Aorta (tissue), 5 donors: Measurements from ENCODE around the gene SVOPL. TPM values are rescaled to one million over a fixed set of nuclear protein-coding genes. Genes with fewer than 3 reads are reported as not detected.
"Not testable (repeated sequence)": the region's sequence is repeated elsewhere in the genome, so short reads cannot be mapped to it uniquely, and the experiment has no call there.

Experiments
- ATAC-seq: fragments of 200-7000 bp; cut with Tn5 transposase; one replicate; pipeline ENCODE4 v1.9.1; 2022; ENCODE audit warnings: moderate library complexity; ENCODE audit not compliant: low FRiP score
- DNase-seq, 2 donors: peaks; one replicate each; pipeline ENCODE4 v3.0.0-alpha.2; 2020
- H3K27ac ChIP-seq, 2 donors: one replicate each; pipeline ENCODE4 v1.5.1; 2013; ENCODE audit warnings: low read length in 2 of 2, mild to moderate bottlenecking in 2 of 2, moderate library complexity in 2 of 2, control low read depth in 1 of 2, inconsistent platforms in 1 of 2, low read depth in 1 of 2
- H3K27me3 ChIP-seq, 2 donors: one replicate each; pipeline ENCODE4 v1.6.1; 2013; ENCODE audit warnings: control low read depth in 1 of 2, low read length in 1 of 2, mild to moderate bottlenecking in 1 of 2, moderate library complexity in 1 of 2; ENCODE audit not compliant: insufficient read depth in 2 of 2, control insufficient read depth in 1 of 2
- H3K36me3 ChIP-seq, 2 donors: one replicate each; pipeline ENCODE4 v1.6.1; 2013; ENCODE audit warnings: control low read depth in 1 of 2, low read length in 1 of 2, mild to moderate bottlenecking in 1 of 2; ENCODE audit not compliant: insufficient read depth in 2 of 2, control insufficient read depth in 1 of 2
- H3K4me1 ChIP-seq, 2 donors: one replicate each; pipeline ENCODE4 v1.6.1; 2013; ENCODE audit warnings: low read length in 2 of 2, control low read depth in 1 of 2, mild to moderate bottlenecking in 1 of 2, moderate library complexity in 1 of 2; ENCODE audit not compliant: insufficient read depth in 2 of 2, control insufficient read depth in 1 of 2
- H3K4me3 ChIP-seq, 2 donors: one replicate each; pipeline ENCODE4 v1.5.1; 2013; ENCODE audit warnings: low read length in 2 of 2, control low read depth in 1 of 2, mild to moderate bottlenecking in 1 of 2
- H3K9me3 ChIP-seq: one replicate; pipeline ENCODE4 v1.6.1; 2013; ENCODE audit warnings: mild to moderate bottlenecking, low read length; ENCODE audit not compliant: control insufficient read depth
- WGBS, 2 donors: extraction: QIAGEN DNeasy Blood & Tissue Kit; methylation state at CpG; one replicate each; pipeline ENCODE4 v1.1.7; 2013; 5-methylcytosine and 5-hydroxymethylcytosine counted together
- intact Hi-C, 2 donors: fragments of 100-400 bp; cut with DNase I; formaldehyde crosslinking; loops; one replicate each; pipeline versions ENCODE4 v1.14.2 to v1.15.0; 2022
- polyA plus RNA-seq, 2 donors: library from polyadenylated mRNA; stranded (reverse); fragments of 200-250 nt; gene quantifications; one replicate each; pipeline ENCODE4 v1.2.3, GENCODE V29; 2013
- total RNA-seq, 2 donors: library from RNA; stranded (reverse); fragmentation: NEBNext Ultra II Directional; extraction: Animal tissue kit (Norgen Biotek cat#: 25700); gene quantifications; one replicate each; pipeline ENCODE4 v1.2.1, GENCODE V29; 2021
- donor health status: healthy with polysubstance abuse.
- donor health status: Bipolar disorder and iron deficiency.
- donor health status: DM: no; HTN: no; CAD: no.
- donor health status: DM: no; HTN: no; CAD: no.
- donor health status: DM: yes; HTN: yes; CAD: no.

The SVOPL gene
- total and polyA plus RNA-seq, 4 donors: 1.2 TPM; not detected in 3

DNA sequence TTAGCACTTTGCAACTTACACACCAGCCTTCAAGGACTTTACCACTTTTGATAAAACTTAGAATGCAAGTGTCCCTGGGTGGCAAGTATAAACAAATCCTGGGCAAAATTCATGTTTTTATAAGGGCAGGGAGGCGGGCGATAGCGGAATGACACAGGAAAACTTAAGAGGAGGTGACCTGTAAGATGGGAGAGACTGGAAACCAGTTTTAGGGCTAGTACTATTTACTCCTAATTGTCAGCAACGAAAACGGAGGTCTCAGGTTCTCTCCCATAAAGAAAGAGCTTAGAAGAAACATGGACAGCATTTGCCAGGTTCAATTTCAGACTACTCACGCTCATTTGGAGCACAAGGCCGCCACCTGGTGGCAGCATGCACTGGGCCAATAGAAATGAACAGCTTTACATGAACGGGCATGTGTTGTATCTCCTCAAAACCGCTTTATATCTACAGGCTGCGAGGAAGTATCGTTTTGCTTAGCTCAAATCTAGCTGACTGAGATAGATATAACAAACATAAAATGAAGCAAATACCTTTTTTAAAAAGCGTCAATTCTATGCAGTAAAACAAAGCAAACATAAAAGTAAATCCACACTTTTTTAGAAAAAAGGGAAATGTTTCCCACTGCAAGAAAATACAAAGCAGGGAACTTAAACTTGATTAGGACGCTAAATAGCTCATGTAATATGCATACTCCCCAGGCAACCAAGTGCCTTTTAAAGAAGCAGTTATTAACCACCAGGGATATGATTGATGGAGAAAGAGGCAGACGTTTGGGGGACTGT lies 37.6 kb upstream of the SVOPL start:
- Histone ChIP-seq H3K27ac (no peak overlapping the region), H3K4me1 (no peaks in the 10 kb centered on the region), H3K36me3 (no peaks in the 10 kb centered on the region), H3K4me3 (no peak overlapping the region), H3K9me3 (no peaks in the 10 kb centered on the region), H3K27me3 (no peaks in the 10 kb centered on the region)
- peak; percentile 86 to 88 for DNase-seq
- WGBS, 2 donors: 13 to 14% methylated on average over 14 of the region's 14 CpGs
- intact Hi-C loops: loop anchor here (10.0 kb wide), 1 partner anchor 1134 kb away; no protein-coding TSS in a partner anchor
- ATAC-seq: peak; percentile 48

DNA sequence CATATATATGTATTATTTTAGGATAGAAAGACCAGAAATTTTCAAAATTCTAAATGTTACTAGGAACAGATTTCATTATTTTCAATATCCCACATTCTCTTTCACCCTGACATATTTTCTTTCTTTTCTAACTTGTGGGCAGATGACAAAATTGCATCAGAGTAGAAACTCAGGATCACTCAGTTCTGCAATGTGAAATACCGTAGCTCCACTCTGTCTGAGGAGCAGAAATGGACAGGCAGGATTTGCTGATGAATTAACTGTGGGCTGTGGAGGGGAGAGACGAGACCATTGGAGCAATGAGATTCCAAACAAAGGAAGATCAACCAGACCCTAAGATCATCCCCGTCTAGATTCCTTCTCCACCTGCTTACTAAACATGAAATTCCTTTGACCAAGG lies 37.0 kb upstream of the SVOPL start:
- DNase-seq (no peak), ATAC-seq (no peak)
- Histone ChIP-seq H3K36me3 (no peaks in the 10 kb centered on the region), H3K9me3 (no peaks in the 10 kb centered on the region), H3K4me3 (no peak overlapping the region), H3K27ac (no peak overlapping the region), H3K4me1 (no peaks in the 10 kb centered on the region), H3K27me3 (no peaks in the 10 kb centered on the region)
- intact Hi-C loops: loop anchor here (10.0 kb wide), 1 partner anchor 1133 kb away; no protein-coding TSS in a partner anchor
- 60 to 69% methylated on average over 3 of the region's 3 CpGs for WGBS, 2 donors

DNA sequence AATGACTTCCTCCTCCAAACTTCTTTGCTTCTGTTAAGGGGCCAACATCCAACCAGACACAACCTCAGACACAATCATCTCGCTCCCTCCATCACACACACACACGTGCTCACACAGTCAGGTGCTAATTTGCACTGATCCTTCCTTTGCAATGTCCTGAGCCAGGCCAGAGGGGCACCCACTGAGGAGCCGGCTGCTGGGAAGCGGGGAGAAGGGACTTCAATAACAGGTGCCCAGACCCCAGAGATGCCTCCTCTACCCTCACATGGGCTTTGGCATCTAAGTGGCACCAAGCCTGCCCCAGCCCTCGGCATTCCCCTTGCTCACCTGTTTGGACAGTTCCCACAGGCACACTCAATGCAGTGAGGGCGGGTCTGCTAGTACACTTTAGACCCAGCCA lies 34.2 kb upstream of the SVOPL start:
- Histone ChIP-seq H3K27ac (no peak overlapping the region), H3K4me3 (no peak overlapping the region), H3K4me1 (no peaks in the 10 kb centered on the region), H3K9me3 (no peaks in the 10 kb centered on the region), H3K27me3 (no peaks in the 10 kb centered on the region), H3K36me3 (no peaks in the 10 kb centered on the region)
- intact Hi-C loops: loop anchor here (10.0 kb wide), 1 partner anchor 1131 kb away; no protein-coding TSS in a partner anchor
- DNase-seq: no peak
- WGBS, 2 donors: 71 to 77% methylated on average over 6 of the region's 6 CpGs
- no peak for ATAC-seq

DNA sequence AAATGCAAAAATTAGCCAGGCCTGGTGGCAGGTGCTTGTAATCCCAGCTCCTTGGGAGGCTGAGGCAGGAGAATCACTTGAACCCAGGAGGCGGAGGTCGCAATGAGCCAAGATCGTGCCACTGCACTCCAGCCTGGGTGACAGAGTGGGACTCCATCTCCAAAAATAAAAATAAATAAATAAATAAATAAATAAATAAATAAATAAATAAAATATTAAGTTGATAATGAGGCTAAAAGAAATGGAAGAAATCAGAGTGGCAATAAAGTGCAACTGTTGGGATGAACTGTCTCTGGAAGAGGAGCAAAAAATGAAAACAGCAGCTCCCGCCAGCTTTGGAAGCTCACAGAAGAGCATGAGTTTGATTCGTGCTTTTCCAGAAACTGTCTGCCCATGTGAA lies 30.6 kb upstream of the SVOPL start:
- intact Hi-C loops: loop anchor here (10.0 kb wide), 1 partner anchor 1127 kb away; no protein-coding TSS in a partner anchor
- 94 to 96% methylated on average over 5 of the region's 5 CpGs for WGBS, 2 donors
- H3K4me1 ChIP-seq, H3K27me3 ChIP-seq, H3K9me3 ChIP-seq, H3K36me3 ChIP-seq, ATAC-seq, H3K27ac ChIP-seq, H3K4me3 ChIP-seq, DNase-seq: not testable (repeated sequence)

DNA sequence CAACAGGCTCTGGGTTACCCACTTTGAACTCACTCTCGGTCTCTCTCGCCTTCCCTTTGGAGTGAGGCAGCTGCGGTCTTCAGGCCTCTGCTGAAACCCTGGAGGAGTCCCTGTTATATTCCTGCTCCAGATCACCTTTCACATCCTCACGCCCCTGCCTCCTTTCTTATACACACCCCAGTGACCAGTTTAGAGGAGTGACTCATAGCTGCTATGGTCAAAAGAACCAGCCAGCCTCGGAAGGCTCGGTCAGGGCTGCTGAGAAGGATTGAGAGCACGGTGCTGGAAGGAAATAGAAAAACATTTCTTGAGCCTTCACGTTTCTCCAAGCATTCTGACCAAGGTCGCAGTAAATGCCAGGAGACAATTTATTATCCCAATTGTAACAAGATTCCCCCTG lies 28.3 kb upstream of the SVOPL start:
- intact Hi-C loops: no loop called here
- 62 to 73% methylated on average over 9 of the region's 9 CpGs for WGBS, 2 donors
- DNase-seq (no peak), ATAC-seq (no peak)
- Histone ChIP-seq H3K4me3 (no peak overlapping the region), H3K4me1 (no peaks in the 10 kb centered on the region), H3K27me3 (no peaks in the 10 kb centered on the region), H3K36me3 (no peaks in the 10 kb centered on the region), H3K9me3 (no peaks in the 10 kb centered on the region), H3K27ac (no peak overlapping the region)

DNA sequence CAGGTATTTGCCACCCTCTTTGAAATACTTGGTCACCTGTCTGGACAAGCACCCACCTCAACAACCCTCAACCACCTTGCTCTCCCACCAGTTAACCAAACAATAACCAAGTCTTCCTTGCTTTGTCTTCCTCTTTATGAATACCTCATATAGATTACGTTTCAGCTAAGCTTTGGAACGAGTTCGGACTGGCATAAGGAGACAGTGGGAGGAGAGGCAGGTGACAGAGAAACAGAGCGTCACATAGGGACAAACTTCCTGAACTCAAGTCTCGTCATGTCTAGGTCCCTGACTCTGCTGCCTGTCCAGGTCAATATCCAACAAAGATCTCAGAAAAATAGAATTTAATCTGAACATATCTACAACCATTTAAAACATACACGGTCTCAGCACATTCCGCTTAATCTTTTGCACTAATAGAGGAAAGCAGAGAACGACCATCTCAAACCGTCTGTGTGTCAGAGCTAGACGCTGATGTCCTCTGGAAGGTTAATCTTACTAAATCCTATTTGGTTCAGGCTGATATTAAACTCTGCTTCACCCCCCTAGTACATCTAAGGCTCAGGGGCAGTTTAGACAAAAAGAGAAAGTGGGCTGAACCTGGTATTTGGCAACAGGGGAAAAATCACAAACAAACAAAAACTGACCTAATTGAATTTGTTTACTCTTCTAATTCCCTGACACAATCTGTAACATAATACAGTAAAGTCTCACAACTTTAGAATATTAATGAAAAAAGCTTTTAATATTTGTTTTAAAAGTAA lies 26.4 kb upstream of the SVOPL start:
- intact Hi-C loops: no loop called here

DNA sequence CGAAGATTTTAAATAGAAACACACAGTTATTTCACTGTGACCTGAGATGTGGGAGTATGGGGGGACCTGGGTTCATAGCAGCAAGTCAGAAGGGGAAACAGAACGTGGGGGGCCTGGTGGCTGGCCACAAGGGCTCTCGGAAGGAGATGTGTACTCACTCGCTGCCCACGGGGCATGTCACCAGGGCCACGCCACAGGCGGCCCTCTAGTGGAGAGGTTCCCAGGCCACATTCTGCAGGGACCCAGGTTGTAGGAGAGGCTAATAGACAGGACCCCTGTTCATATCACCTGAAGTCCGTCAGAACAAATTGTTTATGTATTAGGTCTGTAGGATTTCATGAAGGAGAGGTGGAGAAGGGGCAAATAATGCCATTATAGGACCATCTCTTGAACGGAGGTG lies 25.1 kb upstream of the SVOPL start:
- intact Hi-C loops: no loop called here
- DNase-seq: no peak
- no peak for ATAC-seq
- H3K27ac ChIP-seq: no peak overlapping the region
- no peaks in the 10 kb centered on the region for H3K36me3 ChIP-seq
- no peak overlapping the region for H3K4me3 ChIP-seq
- no peaks in the 10 kb centered on the region for H3K9me3 ChIP-seq
- no peaks in the 10 kb centered on the region for H3K4me1 ChIP-seq
- no peaks in the 10 kb centered on the region for H3K27me3 ChIP-seq
- WGBS, 2 donors: 78 to 79% methylated on average over 9 of the region's 9 CpGs

More for the DNA sequence above, 26.4 kb upstream of the SVOPL start:
- 71 to 74% methylated on average over 10 of the region's 10 CpGs for WGBS, 2 donors
- Histone ChIP-seq H3K36me3 (no peaks in the 10 kb centered on the region), H3K27ac (no peak overlapping the region), H3K9me3 (no peaks in the 10 kb centered on the region), H3K4me1 (no peaks in the 10 kb centered on the region), H3K27me3 (no peaks in the 10 kb centered on the region), H3K4me3 (no peak overlapping the region)
- ATAC-seq (no peak), DNase-seq (no peak)

DNA sequence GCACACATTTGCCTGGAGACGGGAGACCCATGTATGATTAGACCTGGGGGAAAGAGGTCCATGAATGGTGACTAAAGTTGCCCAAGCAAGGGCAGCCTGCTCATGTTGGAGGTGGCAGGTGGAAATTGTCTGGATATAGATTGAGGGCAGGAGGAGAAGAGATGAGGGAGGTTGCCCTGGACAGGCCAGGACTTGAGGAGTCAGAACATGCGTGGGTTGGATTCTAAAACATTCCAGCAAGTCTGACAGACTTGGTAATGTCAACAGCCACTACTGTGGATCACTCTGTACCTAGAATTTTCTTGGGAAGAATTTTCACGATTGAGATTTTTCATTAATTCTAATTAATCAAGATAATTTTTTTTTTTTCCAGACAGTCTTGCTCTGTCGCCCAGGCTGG lies 19.1 kb upstream of the SVOPL start:
- no peak overlapping the region for H3K27ac ChIP-seq
- H3K4me3 ChIP-seq: no peak overlapping the region
- ATAC-seq (no peak), DNase-seq (no peak)
- no peaks in the 10 kb centered on the region for H3K4me1 ChIP-seq
- no peaks in the 10 kb centered on the region for H3K36me3 ChIP-seq
- intact Hi-C loops: no loop called here
- H3K9me3 ChIP-seq: no peaks in the 10 kb centered on the region
- 70 to 77% methylated on average over 4 of the region's 4 CpGs for WGBS, 2 donors
- H3K27me3 ChIP-seq: no peaks in the 10 kb centered on the region
